D721Med (cell line): Measurements from ENCODE around the gene TBC1D22A.

ENCODE experiments used
- DNase-seq: peaks from one replicate; pipeline ENCODE4 v3.0.0; 2011; ENCODE audit warnings: low spot score; ENCODE audit not compliant: insufficient read length
- FAIRE-seq: peaks from 2 replicates; lab custom pipeline; 2011; peaks lifted over from hg19 to GRCh38; lab: Jason Lieb, UNC
- TF ChIP-seq, protein P1 (sequence below): IDR thresholded peaks from 2 replicates; pipeline ENCODE4 v1.5.1; 2012; ENCODE audit warnings: mild to moderate bottlenecking, control low read depth; ENCODE audit not compliant: insufficient read depth; ENCODE audit errors: missing control alignments

Gene TBC1D22A

DNA sequence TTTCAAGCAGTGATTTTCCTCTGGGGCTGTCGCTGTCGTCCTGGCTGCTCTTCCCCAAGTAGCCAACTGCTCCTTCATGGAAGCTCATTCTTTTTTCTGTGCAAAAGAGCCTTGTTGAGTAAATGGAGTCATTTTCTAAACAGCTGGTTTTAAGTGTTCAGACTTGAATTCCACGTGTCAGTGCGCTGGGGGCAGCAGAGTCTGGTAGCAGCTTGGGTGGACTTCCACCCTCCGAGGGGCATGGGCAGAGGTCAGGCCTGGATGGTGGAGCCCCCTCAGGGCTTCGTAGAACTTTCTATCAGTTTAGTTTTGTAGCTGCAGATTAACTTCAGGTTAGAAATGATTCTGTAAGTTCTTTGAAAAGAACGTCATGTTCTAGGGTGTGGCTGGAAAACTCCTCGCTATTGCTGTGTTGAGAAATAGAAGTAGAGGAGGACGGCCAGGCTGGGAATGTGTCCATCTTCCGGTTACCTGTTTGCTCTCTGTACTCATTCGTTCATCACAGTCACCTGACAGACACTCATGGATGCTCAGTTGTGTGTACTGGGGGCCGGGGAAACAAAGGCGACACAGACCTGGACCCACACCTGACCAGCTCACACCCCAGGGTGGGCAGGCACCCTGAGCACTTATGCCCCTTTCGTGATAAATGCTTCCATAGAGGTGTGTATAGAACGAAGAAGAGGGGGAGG is 270.7 kb downstream of the TBC1D22A start:
- DNase-seq (no peak), FAIRE-seq (no peak)
- TF ChIP-seq, protein P1, sequence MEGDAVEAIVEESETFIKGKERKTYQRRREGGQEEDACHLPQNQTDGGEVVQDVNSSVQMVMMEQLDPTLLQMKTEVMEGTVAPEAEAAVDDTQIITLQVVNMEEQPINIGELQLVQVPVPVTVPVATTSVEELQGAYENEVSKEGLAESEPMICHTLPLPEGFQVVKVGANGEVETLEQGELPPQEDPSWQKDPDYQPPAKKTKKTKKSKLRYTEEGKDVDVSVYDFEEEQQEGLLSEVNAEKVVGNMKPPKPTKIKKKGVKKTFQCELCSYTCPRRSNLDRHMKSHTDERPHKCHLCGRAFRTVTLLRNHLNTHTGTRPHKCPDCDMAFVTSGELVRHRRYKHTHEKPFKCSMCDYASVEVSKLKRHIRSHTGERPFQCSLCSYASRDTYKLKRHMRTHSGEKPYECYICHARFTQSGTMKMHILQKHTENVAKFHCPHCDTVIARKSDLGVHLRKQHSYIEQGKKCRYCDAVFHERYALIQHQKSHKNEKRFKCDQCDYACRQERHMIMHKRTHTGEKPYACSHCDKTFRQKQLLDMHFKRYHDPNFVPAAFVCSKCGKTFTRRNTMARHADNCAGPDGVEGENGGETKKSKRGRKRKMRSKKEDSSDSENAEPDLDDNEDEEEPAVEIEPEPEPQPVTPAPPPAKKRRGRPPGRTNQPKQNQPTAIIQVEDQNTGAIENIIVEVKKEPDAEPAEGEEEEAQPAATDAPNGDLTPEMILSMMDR, result no peak

DNA sequence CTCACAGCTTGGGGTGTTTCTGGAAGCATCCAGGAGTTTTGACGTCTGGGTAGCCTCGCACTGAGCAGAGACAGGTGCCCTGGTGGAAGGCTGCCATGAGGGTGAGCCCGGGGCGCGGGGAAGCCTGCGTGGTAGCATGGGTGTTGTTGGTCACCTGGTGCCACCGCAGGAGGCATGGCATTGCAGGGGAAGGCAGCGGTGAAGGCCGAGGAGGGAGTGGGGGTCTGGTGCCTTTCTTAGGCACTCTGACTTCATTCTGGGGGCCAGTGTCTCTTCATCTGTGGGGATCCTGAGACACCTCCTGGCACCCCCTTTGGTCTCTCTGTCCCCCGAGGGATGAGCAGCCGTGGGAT is 271.2 kb downstream of the TBC1D22A start:
- FAIRE-seq, result no peak
- TF ChIP-seq, protein P1, result no peak
- DNase-seq, result no peak

DNA sequence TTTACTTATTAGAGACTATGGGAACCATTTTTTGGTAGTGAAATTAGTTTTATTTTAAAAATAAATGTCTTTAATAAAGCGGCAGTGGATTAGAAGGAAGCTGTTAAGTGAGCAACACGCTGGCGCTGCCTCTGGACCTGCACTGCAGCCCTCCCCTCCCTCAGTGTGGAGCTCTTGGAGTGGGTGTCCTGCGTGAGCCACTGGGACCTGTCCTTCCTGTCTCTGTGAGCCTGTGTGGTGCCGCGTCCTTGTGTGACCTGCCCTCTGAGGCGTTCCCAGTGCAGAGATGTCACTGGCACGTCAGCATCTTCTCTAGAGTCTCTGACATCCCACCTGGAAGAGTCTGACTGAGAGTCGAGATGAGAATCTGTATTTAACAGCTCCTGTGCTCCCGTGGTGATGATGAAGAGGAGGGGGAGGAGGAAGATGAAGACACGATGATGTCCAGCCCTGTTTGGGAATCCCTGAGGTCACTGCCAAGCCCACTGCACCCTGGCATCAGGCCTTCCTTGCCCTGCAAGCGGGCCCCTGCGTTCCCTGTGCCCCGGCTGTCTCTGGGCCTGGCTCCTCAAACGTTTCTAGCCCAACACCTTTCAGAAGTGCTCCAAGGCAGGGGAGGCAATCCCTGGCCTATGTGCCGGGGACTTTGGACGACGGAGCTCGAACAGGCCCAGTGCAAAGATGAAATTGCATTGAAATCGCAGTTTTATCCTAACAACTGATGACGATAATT is 271.8 kb downstream of the TBC1D22A start:
- no peak for FAIRE-seq
- TF ChIP-seq, protein P1, result no peak
- DNase-seq, result no peak

DNA sequence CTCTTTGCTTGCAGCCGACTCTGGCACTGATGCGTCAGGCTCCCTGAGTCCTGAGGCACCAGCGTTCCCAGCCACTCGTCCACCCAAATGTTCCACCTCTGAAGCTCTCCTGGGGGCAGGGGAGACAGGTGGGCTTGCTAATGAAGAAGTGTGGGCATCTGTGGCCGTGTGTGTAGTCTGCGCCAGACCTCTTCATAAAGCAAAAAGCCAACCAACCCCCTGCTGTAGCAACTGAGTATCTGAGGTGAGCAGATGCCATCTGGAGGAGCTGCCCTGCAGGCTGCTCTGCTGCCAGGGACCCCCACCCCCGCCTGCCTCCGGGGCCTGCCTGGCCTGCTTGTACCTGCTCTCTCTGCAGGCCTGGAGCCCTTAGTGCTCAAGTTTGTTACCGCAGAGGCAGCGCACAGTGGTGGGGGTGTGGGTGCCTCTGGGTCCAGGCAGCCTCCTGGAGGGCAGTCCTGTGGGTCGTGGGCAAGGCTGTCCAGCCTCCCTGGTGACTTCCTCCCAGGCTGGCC is 272.5 kb downstream of the TBC1D22A start:
- TF ChIP-seq, protein P1, result no peak
- DNase-seq (no peak), FAIRE-seq (no peak)

DNA sequence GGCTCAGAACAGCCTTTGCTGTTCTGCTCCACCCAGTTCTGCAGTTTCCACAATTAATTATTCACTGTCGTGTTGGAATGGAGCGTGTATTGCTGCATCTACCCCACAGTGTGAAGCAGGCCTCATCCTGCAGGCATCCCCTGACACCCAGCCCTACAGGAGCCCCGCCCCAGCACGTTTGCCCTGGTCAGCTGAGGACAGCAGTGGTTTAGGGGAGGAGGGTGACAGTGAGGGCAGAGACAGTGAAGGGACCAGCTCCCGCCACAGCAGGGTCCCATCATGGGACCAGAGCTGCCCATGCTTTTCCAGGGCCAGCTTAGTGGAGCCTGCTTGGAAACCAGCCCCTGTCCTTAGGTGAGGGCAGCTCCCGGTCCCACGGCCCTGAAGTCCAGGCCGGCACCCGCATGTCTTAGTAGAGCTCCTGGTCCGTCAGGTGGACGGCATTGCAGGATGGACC is 273.0 kb downstream of the TBC1D22A start:
- TF ChIP-seq, protein P1, result no peak
- FAIRE-seq, result no peak

DNA sequence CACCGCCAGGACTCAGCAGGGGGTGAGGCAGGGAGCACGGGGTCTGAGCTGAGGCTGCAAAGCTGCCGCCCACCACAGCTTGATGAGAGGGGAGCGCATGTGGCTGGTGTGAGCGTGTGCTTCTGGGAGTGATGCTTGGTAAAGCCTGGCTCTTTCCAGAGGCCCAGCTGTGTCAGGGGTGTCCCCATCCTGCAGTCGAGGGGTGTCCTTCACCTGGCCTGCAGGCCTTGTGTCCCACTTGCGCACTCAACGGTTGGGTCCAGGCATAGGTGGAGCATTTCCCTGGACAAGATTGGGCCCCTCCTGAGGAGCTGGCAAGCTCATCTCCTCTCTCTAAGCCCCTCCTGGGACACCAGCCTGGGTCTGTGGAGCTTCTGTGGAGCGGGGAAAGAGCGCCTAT is 273.9 kb downstream of the TBC1D22A start:
- TF ChIP-seq, protein P1, result no peak
- FAIRE-seq, result no peak

More for the DNA sequence above, 273.0 kb downstream of the TBC1D22A start:
- DNase-seq, result no peak

More for the DNA sequence above, 273.9 kb downstream of the TBC1D22A start:
- no peak for DNase-seq
